Neural cell (in vitro differentiated cells): ENCODE results near the gene SH3TC1. TPM values are rescaled to one million over a fixed set of nuclear protein-coding genes. Genes with fewer than 3 reads are reported as not detected.
A peak's percentile ranks its signal among the peaks of the same experiment; 100 is the strongest.

Experiments
- H2AFZ ChIP-seq: fragments of 200-600, 300-800 bp; sonication (generic), shearing (Covaris generic); 2 replicates; pipeline ENCODE4 v1.6.0; 2014; ENCODE audit warnings: low read depth, mild to moderate bottlenecking, antibody characterized with exemption, low read length, moderate library complexity
- H3F3A ChIP-seq: fragments of 200-600 bp; shearing (Covaris generic); 2 replicates; pipeline ENCODE4 v1.6.1; 2016; ENCODE audit warnings: mild to moderate bottlenecking, moderate library complexity, mixed read lengths, antibody characterized with exemption, low read length; ENCODE audit not compliant: insufficient read depth, poor library complexity, severe bottlenecking
- H3K27ac ChIP-seq: fragments of 200-600, 300-800 bp; sonication (generic), shearing (Covaris generic); 2 replicates; pipeline ENCODE4 v1.5.1; 2014; ENCODE audit warnings: mild to moderate bottlenecking, low read length, moderate library complexity
- H3K27me3 ChIP-seq: fragments of 300-800, 200-600 bp; sonication (generic), shearing (Covaris generic); 2 replicates; pipeline ENCODE4 v1.6.0; 2014; ENCODE audit warnings: mild to moderate bottlenecking, low read depth, low read length, moderate library complexity; ENCODE audit not compliant: insufficient read depth
- H3K36me3 ChIP-seq: fragments of 300-800, 200-600 bp; sonication (generic), shearing (Covaris generic); 2 replicates; pipeline ENCODE4 v1.5.1; 2014; ENCODE audit warnings: mild to moderate bottlenecking, antibody characterized with exemption, low read length, moderate library complexity; ENCODE audit not compliant: insufficient read depth
- H3K4me2 ChIP-seq: fragments of 300-800, 200-600 bp; sonication (generic), shearing (Covaris generic); 2 replicates; pipeline ENCODE4 v1.6.0; 2014; ENCODE audit warnings: mild to moderate bottlenecking, low read length
- H3K4me3 ChIP-seq: fragments of 300-800, 200-600 bp; sonication (generic), shearing (Covaris generic); 2 replicates; pipeline ENCODE4 v1.5.1; 2014; ENCODE audit warnings: mild to moderate bottlenecking, low read length, moderate library complexity
- H3K79me2 ChIP-seq: fragments of 200-600 bp; shearing (Covaris generic); replicated peaks from 2 replicates; pipeline ENCODE4 v1.6.0; 2014; ENCODE audit warnings: mild to moderate bottlenecking, low read length, moderate library complexity; ENCODE audit not compliant: insufficient read depth
- H3K9ac ChIP-seq: fragments of 300-800, 200-600 bp; sonication (generic), shearing (Covaris generic); 2 replicates; pipeline ENCODE4 v1.6.1; 2016; ENCODE audit warnings: mild to moderate bottlenecking, low read length, mixed read lengths
- H3K9me2 ChIP-seq: fragments of 200-600 bp; shearing (Covaris generic); 2 replicates; pipeline ENCODE4 v1.6.1; 2016; ENCODE audit warnings: mild to moderate bottlenecking, low read length, mixed read lengths; ENCODE audit not compliant: insufficient read depth
- H3K9me3 ChIP-seq: fragments of 200-600, 300-800 bp; sonication (generic), shearing (Covaris generic); 2 replicates; pipeline ENCODE4 v1.6.1; 2016; ENCODE audit warnings: mild to moderate bottlenecking, mixed run types, low read length, moderate library complexity, mixed read lengths
- H4K20me1 ChIP-seq: fragments of 200-600 bp; shearing (Covaris generic); 2 replicates; pipeline ENCODE4 v1.6.1; 2016; ENCODE audit warnings: mild to moderate bottlenecking, mixed run types; ENCODE audit not compliant: insufficient read depth
- CTCF ChIP-seq: fragments of 450-650 bp; IDR thresholded peaks from 2 replicates; pipeline ENCODE4 v1.5.1; 2014; ENCODE audit warnings: antibody characterized with exemption, mild to moderate bottlenecking, moderate library complexity; ENCODE audit not compliant: poor library complexity, severe bottlenecking
- EP300 ChIP-seq: fragments of 450-650 bp; conservative IDR thresholded peaks from 2 replicates; pipeline ENCODE4 v1.6.1; 2014; ENCODE audit warnings: antibody characterized with exemption, mild to moderate bottlenecking, moderate library complexity; ENCODE audit not compliant: poor library complexity, severe bottlenecking
- EZH2 ChIP-seq: fragments of 200-600, 300-800 bp; shearing (Covaris generic), sonication (generic); IDR thresholded peaks from 2 replicates; pipeline ENCODE4 v1.6.1; 2014; ENCODE audit warnings: antibody characterized with exemption, low read length, borderline replicate concordance, mild to moderate bottlenecking; ENCODE audit not compliant: insufficient read depth, poor library complexity, severe bottlenecking
- MXI1 ChIP-seq: fragments of 450-650 bp; conservative IDR thresholded peaks from 2 replicates; pipeline ENCODE4 v1.6.1; 2014; ENCODE audit warnings: antibody characterized with exemption, mild to moderate bottlenecking; ENCODE audit not compliant: poor library complexity, severe bottlenecking
- POLR2AphosphoS5 ChIP-seq: IDR thresholded peaks from 2 replicates; pipeline ENCODE4 v1.6.1; 2012
- RAD21 ChIP-seq: fragments of 450-650 bp; conservative IDR thresholded peaks from 2 replicates; pipeline ENCODE4 v1.6.1; 2014; ENCODE audit warnings: antibody characterized with exemption, mild to moderate bottlenecking, moderate library complexity
- REST ChIP-seq: IDR thresholded peaks from 2 replicates; pipeline ENCODE4 v1.6.1; 2012; ENCODE audit warnings: borderline replicate concordance
- SMC3 ChIP-seq: fragments of 450-650 bp; conservative IDR thresholded peaks from 2 replicates; pipeline ENCODE4 v1.6.1; 2014; ENCODE audit warnings: antibody characterized with exemption, mild to moderate bottlenecking, moderate library complexity; ENCODE audit not compliant: poor library complexity
- TAF1 ChIP-seq: IDR thresholded peaks from 2 replicates; pipeline ENCODE4 v1.6.1; 2012; ENCODE audit warnings: low read depth
- polyA plus RNA-seq: library from polyadenylated mRNA; depleted of rRNA; stranded (reverse); fragments of >200 nt; gene quantifications from 2 replicates; pipeline ENCODE4 v1.2.3, GENCODE V29; 2014

Gene SH3TC1
- polyA plus RNA-seq, 1 donor from 2014 or later, result not detected

GRCh38 chr4:8268901-8269534 is 69.9 kb downstream of the SH3TC1 start:
- H3K4me3 ChIP-seq, result no peak overlapping the region
- H3K27ac ChIP-seq, result no peak overlapping the region
- H3F3A ChIP-seq, result no peaks in the 10 kb centered on the region
- no peaks in the 10 kb centered on the region for H3K36me3 ChIP-seq
- no peak overlapping the region for H3K9ac ChIP-seq
- H3K79me2 ChIP-seq, result no peaks in the 10 kb centered on the region
- no peaks in the 10 kb centered on the region for H3K9me3 ChIP-seq
- H3K27me3 ChIP-seq, result peaks cover 37% of the 10 kb centered on the region
- no peak overlapping the region for H3K4me2 ChIP-seq
- no peaks in the 10 kb centered on the region for H4K20me1 ChIP-seq
- TF ChIP-seq EP300 (no peak), REST (no peak), SMC3 (no peak), MXI1 (no peak), EZH2 (no peak), CTCF (no peak), POLR2AphosphoS5 (no peak), RAD21 (no peak), TAF1 (no peak)
- no peak overlapping the region for H2AFZ ChIP-seq
- no peaks in the 10 kb centered on the region for H3K9me2 ChIP-seq

GRCh38 chr4:8269535-8270417 is 70.7 kb downstream of the SH3TC1 start, which contains the start of gene HTRA3:
Gene HTRA3, plus strand, starts transcription at chr4:8269754. Its CDS starts 215 bp downstream, at chr4:8269969.
- H3K4me2 ChIP-seq, result no peak within 1 kb of the TSS
- H3K27me3 ChIP-seq, result peaks cover 37% of the 10 kb centered on the region
- no peaks in the 10 kb centered on the region for H3F3A ChIP-seq
- H4K20me1 ChIP-seq, result no peaks in the 10 kb centered on the region
- TF ChIP-seq MXI1 (no peak), CTCF (no peak), EZH2 (no peak), REST (no peak), SMC3 (no peak), POLR2AphosphoS5 (no peak), RAD21 (no peak), TAF1 (no peak), EP300 (no peak)
- no peaks in the 10 kb centered on the region for H3K36me3 ChIP-seq
- H3K79me2 ChIP-seq, result no peaks in the 10 kb centered on the region
- no peak within 1 kb of the TSS for H2AFZ ChIP-seq
- no peak within 1 kb of the TSS for H3K27ac ChIP-seq
- no peak within 1 kb of the TSS for H3K9ac ChIP-seq
- H3K9me2 ChIP-seq, result no peaks in the 10 kb centered on the region
- peak within 1 kb of the TSS; percentile 33 for H3K4me3 ChIP-seq
- no peaks in the 10 kb centered on the region for H3K9me3 ChIP-seq
